ENCODE measurements around the gene PLB1.

The PLB1 gene

DNA sequence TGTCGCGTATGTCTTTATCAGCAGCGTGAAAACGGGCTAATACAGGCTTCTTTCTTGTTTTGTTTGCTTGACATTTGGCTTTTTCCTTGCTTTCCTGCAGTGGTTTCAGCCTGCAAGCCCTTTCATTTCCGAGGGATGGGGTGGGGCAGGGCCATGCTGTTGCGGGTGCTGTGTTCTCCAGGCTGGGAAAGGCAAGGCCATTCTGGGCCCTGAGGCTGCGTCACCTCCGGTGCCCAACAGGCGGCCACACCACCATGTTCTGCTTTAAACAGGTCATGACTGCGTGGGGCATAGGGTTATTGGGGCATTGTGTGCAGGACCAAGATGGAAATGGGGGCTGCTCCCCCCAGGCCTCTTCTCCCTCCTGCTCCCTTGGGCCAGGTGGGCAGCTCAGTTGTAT is 38.6 kb upstream of the PLB1 start:
- no peaks in the 10 kb centered on the region for H3F3A ChIP-seq (ENCODE audit: insufficient read depth, low read length)
- no peaks in the 10 kb centered on the region for H3K9me3 ChIP-seq (ENCODE audit: low read length)

GRCh38 chr2:28461056-28461455 is 34.8 kb upstream of the PLB1 start:
- no peaks in the 10 kb centered on the region for H3K9me2 ChIP-seq (ENCODE audit: low read depth, low read length)
- no peaks in the 10 kb centered on the region for H3K36me3 ChIP-seq (ENCODE audit: insufficient read depth, low read length)
- 0 out of 2 replicates have a peak, but pooled peaks cover 4% of the 10 kb centered on the region for H3K27me3 ChIP-seq (ENCODE audit: insufficient read depth, low read length)
- no peak overlapping the region for H2AFZ ChIP-seq (ENCODE audit: low read length)
- H3K4me3 ChIP-seq (ENCODE audit: low read depth, low read length, poor library complexity, severe bottlenecking): no peak overlapping the region
- H3K4me1 ChIP-seq (ENCODE audit: insufficient read depth, low read length, severe bottlenecking): no peaks in the 10 kb centered on the region
- no peak overlapping the region for H3K27ac ChIP-seq (ENCODE audit: low read depth, low read length, poor library complexity, severe bottlenecking)
- TF ChIP-seq EZH2 (IDR thresholded peaks at IDR 0.05; ENCODE audit: borderline replicate concordance, low read length): no peak
- TF ChIP-seq, protein P1, sequence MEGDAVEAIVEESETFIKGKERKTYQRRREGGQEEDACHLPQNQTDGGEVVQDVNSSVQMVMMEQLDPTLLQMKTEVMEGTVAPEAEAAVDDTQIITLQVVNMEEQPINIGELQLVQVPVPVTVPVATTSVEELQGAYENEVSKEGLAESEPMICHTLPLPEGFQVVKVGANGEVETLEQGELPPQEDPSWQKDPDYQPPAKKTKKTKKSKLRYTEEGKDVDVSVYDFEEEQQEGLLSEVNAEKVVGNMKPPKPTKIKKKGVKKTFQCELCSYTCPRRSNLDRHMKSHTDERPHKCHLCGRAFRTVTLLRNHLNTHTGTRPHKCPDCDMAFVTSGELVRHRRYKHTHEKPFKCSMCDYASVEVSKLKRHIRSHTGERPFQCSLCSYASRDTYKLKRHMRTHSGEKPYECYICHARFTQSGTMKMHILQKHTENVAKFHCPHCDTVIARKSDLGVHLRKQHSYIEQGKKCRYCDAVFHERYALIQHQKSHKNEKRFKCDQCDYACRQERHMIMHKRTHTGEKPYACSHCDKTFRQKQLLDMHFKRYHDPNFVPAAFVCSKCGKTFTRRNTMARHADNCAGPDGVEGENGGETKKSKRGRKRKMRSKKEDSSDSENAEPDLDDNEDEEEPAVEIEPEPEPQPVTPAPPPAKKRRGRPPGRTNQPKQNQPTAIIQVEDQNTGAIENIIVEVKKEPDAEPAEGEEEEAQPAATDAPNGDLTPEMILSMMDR (IDR thresholded peaks at IDR 0.05; ENCODE audit: low read length): no peak
- H3K4me2 ChIP-seq (ENCODE audit: low read length): no peak overlapping the region
- no peak overlapping the region for H3K9ac ChIP-seq (ENCODE audit: low read length)
- H4K20me1 ChIP-seq (ENCODE audit: insufficient read depth, low read length): no peaks in the 10 kb centered on the region
- H3K9me3 ChIP-seq (ENCODE audit: low read length): no peaks in the 10 kb centered on the region
- H3F3A ChIP-seq (ENCODE audit: insufficient read depth, low read length): no peaks in the 10 kb centered on the region
- no peaks in the 10 kb centered on the region for H3K79me2 ChIP-seq (ENCODE audit: insufficient read depth, low read length)

More for the DNA sequence above, 38.6 kb upstream of the PLB1 start:
- Histone ChIP-seq H3K4me1 (ENCODE audit: insufficient read depth, low read length, severe bottlenecking) (no peaks in the 10 kb centered on the region), H3K36me3 (ENCODE audit: insufficient read depth, low read length) (no peaks in the 10 kb centered on the region), H2AFZ (ENCODE audit: low read length) (no peak overlapping the region), H3K9ac (ENCODE audit: low read length) (no peak overlapping the region), H3K79me2 (ENCODE audit: insufficient read depth, low read length) (no peaks in the 10 kb centered on the region), H3K4me2 (ENCODE audit: low read length) (no peak overlapping the region), H4K20me1 (ENCODE audit: insufficient read depth, low read length) (no peaks in the 10 kb centered on the region), H3K4me3 (ENCODE audit: low read depth, low read length, poor library complexity, severe bottlenecking) (no peak overlapping the region), H3K27me3 (ENCODE audit: insufficient read depth, low read length) (0 out of 2 replicates have a peak, but pooled peaks cover 4% of the 10 kb centered on the region), H3K9me2 (ENCODE audit: low read depth, low read length) (no peaks in the 10 kb centered on the region), H3K27ac (ENCODE audit: low read depth, low read length, poor library complexity, severe bottlenecking) (no peak overlapping the region)
- TF ChIP-seq, protein P1 (IDR thresholded peaks at IDR 0.05; ENCODE audit: low read length): no peak
- no peak for TF ChIP-seq EZH2 (IDR thresholded peaks at IDR 0.05; ENCODE audit: borderline replicate concordance, low read length)

GRCh38 chr2:28462122-28462521 is 33.7 kb upstream of the PLB1 start:
- Histone ChIP-seq H3K27ac (ENCODE audit: low read depth, low read length, poor library complexity, severe bottlenecking) (no peak overlapping the region), H2AFZ (ENCODE audit: low read length) (no peak overlapping the region), H3K9me3 (ENCODE audit: low read length) (no peaks in the 10 kb centered on the region), H3K36me3 (ENCODE audit: insufficient read depth, low read length) (no peaks in the 10 kb centered on the region), H4K20me1 (ENCODE audit: insufficient read depth, low read length) (no peaks in the 10 kb centered on the region), H3K4me1 (ENCODE audit: insufficient read depth, low read length, severe bottlenecking) (no peaks in the 10 kb centered on the region), H3K9me2 (ENCODE audit: low read depth, low read length) (no peaks in the 10 kb centered on the region), H3K4me3 (ENCODE audit: low read depth, low read length, poor library complexity, severe bottlenecking) (no peak overlapping the region), H3K79me2 (ENCODE audit: insufficient read depth, low read length) (no peaks in the 10 kb centered on the region), H3K4me2 (ENCODE audit: low read length) (no peak overlapping the region), H3K9ac (ENCODE audit: low read length) (no peak overlapping the region), H3F3A (ENCODE audit: insufficient read depth, low read length) (no peaks in the 10 kb centered on the region), H3K27me3 (ENCODE audit: insufficient read depth, low read length) (0 out of 2 replicates have a peak, but pooled peaks cover 4% of the 10 kb centered on the region)
- TF ChIP-seq, protein P1 (IDR thresholded peaks at IDR 0.05; ENCODE audit: low read length): no peak
- no peak for TF ChIP-seq EZH2 (IDR thresholded peaks at IDR 0.05; ENCODE audit: borderline replicate concordance, low read length)

Measured in OCI-LY1 (cell line).